T-helper 2 cell treated with Interferon-gamma antibody and Interleukin-4, amounts not matched to agents 100 ng/mL and 5 ng/mL, for 36 hours (primary cell): ENCODE results near the gene C8G. TPM values are rescaled to one million over a fixed set of nuclear protein-coding genes. Genes with fewer than 3 reads are reported as not detected.

ENCODE experiments used
- intact Hi-C: fragments of 100-400 bp; cut with micrococcal nuclease; formaldehyde crosslinking; loops from one replicate; pipeline ENCODE4 v1.15.1; 2023
- total RNA-seq: library from RNA; stranded (reverse); gene quantifications from 2 replicates; pipeline ENCODE4 v1.2.3, GENCODE V29; 2022

The C8G gene
- 2.3 and 4.1 TPM in 2 replicates for total RNA-seq

DNA sequence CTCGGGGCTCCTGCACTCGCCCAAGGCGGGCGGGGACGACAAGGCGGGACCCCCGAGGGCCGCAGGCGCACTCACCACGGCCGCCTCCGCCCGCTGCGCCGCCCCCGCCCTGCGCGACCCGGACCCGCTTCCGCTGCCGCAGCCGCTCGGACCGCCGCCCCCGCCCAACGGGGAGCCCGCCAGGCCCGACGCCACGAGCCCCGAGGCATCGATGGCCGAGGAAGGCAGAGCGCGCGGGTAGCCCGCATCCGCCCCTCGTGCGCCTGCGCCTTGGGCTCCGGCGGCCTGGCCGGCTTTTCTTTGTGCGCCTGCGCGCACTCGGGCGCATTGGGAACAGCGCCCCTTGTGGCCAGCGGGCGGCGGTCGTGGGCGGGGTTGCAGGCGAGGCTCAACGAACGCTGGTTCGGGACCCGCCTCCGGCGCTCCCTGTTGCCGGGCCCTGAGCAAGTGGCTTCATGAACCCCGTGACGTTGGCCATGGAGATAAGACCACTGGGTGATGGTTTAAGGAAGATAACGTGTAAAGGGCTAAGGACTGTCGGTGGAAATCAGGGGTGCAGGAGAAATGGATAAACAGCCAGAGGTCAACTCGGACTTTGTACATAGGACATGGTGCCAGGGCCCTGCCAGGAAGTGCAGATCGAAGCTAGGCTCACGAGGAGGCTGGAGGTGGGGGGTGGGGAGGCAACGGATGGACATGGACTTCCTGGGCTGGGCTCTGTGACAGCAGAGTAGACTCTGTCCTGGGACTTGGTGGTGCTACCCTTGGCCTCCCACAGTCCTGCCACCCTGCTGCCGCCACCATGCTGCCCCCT, at the start of gene C8G, which contains the start of gene FBXW5:
C8G (plus strand) TSS at position 725 of the 814 bp plus-strand sequence; CDS start at position 803, 78 bp downstream.
FBXW5 (minus strand) TSS at position 220 of the 814 bp plus-strand sequence. CDS start 655 bp downstream, outside the sequence.
- intact Hi-C loops = loop anchor here (1.0 to 5.0 kb wide), 5 partner anchors 42 to 152 kb away; partner anchors contain the start of genes AJM1, PAXX, TMEM141 and TRAF2

DNA sequence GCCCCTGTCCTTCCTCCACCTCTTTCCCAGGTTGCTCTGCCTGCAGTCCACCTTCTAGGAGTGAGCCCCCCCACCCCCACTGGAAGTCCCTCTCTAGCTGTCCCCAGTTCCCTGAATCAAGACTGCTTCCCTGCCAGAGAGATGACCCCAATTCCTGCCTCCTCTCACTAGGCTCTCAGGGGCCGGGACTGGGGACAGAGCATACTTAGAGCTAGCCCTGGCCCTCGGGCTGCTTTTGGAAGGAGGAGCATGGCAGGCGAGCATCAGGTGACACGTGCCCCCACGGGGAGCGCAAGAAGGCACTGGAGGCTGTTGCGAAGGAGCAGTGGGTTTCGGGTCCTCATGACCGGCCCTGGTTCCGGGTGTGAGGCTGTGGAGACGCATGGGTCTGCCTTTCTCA, 49.0 kb upstream of the C8G start:
- intact Hi-C loops = no loop called here

GRCh38 chr9:136898483-136899100, 46.5 kb upstream of the C8G start:
- intact Hi-C loops = no loop called here

- intact Hi-C loops = no loop called here
These were observed 45.8 kb upstream of the C8G start for GRCh38 chr9:136899196-136899595.

GRCh38 chr9:136900556-136900955, 44.5 kb upstream of the C8G start:
- intact Hi-C loops = loop anchor here (5.0 kb wide), 1 partner anchor 53 kb away; the partner anchor contains the start of gene PHPT1

DNA sequence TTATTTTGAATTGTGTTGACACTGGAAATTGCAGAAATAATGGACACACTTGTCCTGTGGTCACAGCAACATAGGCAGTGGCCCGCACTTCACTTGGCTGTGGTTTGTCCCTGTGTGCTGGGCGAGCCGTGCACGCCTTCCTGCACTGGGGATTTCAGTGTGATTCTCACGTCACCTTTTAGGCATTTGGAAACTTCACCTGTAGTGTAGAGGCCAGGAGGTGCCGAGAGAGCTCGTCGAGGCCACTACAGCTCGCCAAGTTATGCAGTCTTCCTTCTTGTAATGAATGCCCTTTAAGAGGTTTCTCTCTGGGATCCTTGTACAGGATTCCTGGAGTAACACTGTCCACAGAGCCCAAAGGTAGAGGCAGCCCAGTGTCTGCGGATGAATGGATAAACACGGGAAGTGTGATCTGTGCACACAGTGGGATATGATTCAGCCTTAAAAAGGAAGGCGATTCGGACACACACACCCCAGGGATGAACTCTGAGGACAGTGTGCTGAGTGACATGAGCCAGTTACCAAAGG, 44.0 kb upstream of the C8G start:
- intact Hi-C loops = loop anchor here (5.0 kb wide), 1 partner anchor 54 kb away; the partner anchor contains the start of gene PHPT1

DNA sequence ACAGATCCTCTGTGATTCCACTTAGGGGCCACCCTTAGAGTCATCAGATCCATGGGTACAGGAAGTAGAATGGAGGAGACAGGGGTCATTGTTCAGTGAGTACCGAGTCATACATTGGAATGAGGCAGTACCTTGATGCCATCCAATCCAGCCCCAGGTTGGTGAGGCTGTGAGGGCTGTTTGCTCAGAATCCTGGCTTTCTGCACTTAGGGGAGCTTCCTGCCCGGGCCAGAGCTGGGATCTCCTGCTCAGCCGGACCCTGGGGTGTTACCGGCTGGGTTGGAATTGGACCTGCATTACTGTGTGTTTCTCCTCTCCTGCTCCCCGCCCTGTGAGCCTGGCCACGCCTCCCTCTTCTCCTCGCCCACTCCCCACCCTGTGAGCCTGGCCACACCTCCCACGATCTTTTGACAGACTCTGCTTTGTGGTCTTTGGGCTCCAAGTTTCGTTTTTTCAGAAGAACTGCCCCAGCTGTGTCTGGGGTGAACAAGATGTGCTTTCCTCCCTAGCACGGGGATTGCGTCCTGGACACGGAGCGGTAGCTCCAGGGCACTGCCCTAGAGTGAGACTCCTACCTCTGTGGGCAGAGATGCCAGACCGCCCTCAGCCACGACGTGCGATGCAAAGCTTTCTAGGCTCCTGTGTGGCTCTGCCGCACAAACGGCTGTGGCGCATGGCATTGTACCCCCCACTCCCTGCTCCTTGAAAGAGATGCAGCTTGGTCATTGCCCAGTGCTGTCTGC, 43.4 kb upstream of the C8G start:
- intact Hi-C loops = loop anchor here (1.0 to 5.0 kb wide), 5 partner anchors 15 to 54 kb away; partner anchors contain the start of genes EDF1, FBXW5, PHPT1 and TRAF2

DNA sequence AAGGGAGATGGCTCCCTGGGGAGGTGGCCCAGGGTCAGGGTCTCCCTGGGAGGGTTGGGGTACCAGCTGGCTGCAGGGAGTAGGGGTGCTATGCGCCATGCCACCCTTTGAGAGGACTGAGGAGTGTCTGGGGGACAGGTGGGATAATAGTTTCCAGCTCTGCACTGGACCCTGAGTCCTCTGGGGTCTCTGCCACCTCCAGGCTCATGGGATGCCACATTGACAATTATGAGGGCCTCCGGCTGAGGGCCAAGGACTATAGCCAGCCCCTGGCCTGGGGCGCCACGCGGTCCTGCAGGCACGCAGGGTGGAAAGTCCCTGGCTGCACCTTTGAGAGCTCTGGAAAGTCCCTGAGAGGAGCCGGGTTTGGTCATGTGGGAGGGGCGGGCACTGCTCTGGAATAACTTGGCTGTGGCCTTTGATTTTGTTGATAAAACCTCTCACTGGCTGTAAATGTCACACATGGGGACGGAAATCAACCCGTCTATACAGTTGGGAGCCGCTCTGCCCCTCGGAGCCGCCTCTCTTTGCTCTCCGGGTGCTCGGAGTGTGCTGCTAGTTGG, 42.7 kb upstream of the C8G start:
- intact Hi-C loops = loop anchor here (1.0 to 5.0 kb wide), 5 partner anchors 16 to 55 kb away; partner anchors contain the start of genes EDF1, FBXW5, PHPT1 and TRAF2

GRCh38 chr9:136903041-136903554, 41.9 kb upstream of the C8G start:
- intact Hi-C loops = loop anchor here (5.0 kb wide), 1 partner anchor 56 kb away; the partner anchor contains the start of gene PHPT1

DNA sequence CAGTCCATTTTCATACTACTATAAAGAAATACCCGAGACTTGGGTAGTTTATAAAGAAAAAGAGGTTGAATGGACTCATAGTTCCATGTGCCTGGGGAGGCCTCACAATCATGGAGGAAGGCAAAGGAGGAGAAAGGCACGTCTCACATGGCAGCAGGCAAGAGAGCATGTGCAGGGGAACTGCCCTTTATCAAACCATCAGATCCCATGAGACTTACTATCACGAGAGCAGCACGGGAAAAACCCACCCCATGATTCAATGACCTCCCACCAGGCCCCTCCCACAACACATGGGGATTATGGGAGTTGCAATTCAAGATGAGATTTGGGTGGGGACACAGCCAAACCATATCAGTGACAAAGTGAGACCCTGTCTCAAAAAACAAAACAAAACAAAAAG, 38.8 kb upstream of the C8G start:
- intact Hi-C loops = no loop called here

DNA sequence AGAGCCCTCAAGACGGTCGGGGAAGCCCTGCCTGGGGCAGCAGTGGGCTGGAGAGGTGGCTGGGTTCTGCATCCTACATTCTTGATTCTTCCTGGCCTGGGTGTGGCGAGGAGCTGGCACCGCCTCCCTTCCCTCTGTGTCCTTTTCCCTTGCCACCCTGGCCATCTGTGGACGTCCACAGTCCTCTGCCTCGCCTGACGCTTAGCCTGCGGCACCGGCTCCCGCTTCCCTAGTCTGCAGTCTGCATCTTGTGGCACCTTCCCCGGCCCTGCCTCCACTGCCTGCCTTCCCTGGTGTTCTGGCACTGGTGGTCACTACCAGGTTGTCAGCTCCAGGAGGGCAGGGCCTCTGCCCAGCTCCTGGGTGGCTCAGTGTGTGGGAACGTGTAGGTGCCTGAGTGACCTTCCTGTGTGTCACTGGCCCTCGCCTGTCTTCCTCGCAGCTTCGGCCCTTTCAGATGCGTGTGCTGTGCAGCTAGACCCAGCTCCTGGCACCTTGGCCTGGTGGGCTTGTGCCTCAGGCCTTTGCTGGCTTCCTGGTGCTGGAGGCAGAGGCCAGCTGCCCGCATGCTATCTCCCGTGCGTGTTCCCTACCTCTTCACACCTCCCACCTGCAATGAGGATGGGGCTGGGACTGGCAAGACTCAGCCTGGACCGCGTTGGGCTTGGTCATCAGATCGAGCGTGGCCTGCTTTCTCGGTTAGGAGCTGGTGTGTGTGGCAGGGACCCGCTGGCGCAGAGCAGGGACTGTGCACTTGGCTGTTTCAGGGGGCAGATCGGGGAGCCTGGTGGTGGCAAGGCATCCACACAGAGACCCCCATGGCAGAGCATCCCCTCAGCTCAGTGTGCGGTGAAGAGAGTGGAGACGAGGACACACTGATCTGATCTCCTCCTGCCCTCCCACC, 37.8 kb upstream of the C8G start:
- intact Hi-C loops = no loop called here

DNA sequence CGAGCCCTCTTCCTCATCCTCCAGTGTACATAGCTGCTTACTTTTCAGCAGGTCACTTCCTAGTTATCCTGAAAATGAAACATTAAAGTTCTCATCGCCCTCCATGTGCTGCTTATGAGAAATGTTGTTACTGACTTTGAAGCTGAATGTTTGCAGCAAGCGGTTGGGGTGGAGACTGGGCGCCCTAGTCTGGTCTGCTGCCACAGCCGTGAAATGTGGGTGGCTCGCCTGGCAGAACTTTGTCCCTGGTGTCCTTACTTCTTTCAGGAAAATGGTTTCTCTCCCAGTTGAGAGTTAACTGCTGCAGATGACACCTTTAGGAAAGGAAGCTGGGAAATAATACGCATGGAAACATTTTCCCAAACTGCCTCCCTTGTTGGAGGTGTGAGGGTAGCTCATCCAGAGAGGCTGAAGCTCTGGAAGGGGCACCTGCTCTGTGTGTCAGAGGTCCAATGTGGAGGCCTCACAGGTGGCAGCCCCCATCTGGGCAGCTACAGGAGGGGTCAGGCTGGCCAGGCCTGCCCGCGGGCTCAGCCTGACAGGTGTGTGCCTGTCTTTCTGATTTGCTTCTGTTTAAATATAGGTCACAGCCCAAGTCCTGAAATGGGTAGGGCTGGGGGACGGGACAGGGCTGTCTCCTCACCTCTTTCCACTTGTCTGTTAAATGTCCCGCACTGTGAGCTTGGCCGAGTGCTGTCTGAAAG, 34.7 kb upstream of the C8G start:
- intact Hi-C loops = no loop called here

GRCh38 chr9:136910901-136911245, 34.2 kb upstream of the C8G start:
- intact Hi-C loops = no loop called here

DNA sequence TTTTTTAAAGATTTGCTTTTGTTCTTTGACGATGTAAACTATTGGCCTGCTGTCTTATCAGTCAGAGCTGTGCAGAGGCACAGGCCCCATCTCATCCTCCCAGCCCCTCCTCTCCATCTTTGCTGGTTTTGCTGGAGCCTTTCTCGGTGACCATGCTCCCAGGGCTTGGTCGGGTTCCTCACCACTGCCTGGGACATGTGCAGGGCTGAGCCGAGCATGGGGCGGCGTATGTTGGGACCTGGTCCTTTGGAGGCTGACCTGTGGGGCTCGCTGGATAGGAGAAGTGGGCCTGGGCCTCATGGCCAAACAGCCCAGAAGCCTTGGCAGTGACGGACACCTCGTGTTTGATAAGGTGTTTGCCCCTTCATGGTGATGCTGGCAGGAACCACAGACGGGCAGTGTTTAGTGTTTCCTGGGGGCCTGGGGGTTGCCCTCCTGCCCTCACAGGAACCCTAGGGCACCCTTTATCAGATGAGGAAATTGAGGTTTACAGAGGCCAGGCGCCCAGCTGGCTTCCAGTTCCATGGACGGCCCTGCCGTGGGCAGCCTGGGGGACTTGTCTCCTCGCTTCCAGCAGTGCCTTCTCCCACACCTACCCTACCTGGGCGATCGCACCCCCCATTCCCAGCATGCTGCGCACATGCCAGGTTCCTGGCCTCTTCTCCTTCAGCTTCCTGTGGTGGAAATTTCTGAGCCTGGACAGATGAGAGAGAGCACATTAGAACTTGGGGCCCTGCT, 31.2 kb upstream of the C8G start:
- intact Hi-C loops = no loop called here

GRCh38 chr9:136915632-136916329, 29.3 kb upstream of the C8G start:
- intact Hi-C loops = no loop called here

DNA sequence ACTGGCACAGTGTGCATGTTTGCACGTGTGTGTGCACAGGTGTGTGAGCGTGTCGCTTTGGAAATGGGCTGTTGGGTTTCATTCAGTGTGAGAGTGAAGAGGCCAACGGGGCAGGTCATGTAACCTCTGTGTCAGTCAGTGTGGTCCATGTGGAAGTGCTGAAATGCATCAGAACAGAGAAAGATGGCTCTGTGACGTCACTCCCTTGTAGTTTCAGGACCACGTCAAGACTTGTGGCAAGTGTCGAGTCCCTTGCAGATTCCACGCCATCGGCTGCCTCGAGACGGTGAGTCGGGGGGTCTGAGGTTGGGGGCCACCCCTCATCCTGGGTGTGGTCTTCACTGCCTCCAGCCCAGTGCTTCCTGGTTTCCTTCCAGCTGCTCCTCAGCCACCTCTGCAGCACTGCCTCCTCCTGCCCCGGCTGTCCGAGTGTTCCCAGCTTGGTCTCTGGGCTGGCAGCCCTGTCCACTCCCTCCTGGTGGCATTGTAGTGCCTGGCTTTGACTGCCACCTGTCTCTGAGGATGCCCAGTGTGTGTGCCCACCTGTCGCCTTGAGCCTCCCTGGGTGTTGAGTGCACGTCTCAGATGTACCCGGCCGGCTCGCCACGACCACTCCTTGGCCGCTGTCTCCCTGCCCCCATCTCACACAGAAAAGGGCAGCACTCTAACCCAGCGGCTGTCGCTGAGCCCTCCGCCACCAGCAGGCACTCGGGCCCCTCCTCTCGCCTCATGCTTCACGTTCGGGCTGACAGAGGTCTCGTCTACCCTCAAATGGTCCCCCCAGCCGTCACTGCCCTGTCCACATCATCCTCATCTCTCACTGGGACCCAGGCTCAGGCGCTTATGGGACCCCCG, 28.5 kb upstream of the C8G start:
- intact Hi-C loops = no loop called here

DNA sequence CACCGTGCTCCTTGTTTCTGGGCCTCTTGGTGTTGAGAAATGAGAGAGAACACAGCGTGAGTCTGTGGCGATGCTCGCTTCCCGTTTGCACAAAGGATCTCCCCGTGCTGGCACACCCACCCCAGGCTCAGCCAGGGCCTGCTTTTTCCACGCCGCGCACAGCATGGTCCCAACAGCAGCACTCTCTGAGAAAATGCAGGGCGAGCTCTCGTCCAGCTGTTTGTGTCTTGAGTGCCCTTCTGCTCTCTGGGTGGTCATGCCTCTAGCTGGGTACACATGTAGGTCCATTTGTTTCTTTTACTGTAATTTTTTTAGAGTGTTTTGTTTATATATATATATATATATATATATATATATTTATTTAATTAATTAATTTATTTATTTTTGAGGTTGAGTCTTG, 27.1 kb upstream of the C8G start:
- intact Hi-C loops = no loop called here
